Sigmoid colon (tissue), 3 donors: Measurements from ENCODE around the gene TRMT112.

Experiments
- CTCF ChIP-seq, 4 experiments: fragments of 450-650 bp in 3 of 4; fragments of 200-600 bp in 1 of 4; IDR thresholded peaks; one replicate each; pipeline ENCODE4 v1.5.1; 2016 to 2019; ENCODE audit warnings: antibody characterized with exemption in 4 of 4, mild to moderate bottlenecking in 3 of 4, moderate library complexity in 2 of 4
- POLR2A ChIP-seq, 2 donors: fragments of 450-650 bp; IDR thresholded peaks; one replicate each; pipeline ENCODE4 v1.6.1; 2016; ENCODE audit warnings: antibody characterized with exemption in 2 of 2, mild to moderate bottlenecking in 2 of 2, moderate library complexity in 2 of 2

DNA sequence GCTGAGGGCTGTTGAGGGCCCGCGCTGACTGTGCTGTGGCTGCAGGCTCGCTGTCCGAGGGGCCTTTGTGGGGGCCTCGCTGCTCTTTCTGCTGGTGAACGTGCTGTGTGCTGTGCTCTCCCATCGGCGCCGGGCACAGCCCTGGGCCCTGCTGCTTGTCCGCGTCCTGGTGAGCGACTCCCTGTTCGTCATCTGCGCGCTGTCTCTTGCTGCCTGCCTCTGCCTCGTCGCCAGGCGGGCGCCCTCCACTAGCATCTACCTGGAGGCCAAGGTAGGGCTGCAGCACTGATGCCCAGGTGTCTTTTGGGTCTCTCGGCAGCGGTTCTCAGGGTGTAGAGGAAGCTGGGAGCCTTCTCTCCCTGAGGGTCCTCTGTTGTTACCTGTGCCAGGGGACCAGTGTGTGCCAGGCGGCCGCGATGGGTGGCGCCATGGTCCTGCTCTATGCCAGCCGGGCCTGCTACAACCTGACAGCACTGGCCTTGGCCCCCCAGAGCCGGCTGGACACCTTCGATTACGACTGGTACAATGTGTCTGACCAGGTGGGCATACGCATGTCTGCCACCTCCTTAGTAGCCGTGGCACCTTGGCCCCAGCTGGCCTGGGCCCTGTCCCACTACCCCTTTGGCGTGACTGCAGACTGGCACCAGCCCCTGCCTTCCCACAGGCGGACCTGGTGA is 29.5 kb downstream of the TRMT112 start:
- TF ChIP-seq POLR2A (IDR thresholded peaks at IDR 0.05) (no peak), CTCF (IDR thresholded peaks at IDR 0.05) (no peak)
